Kidney epithelial cell (primary cell): ENCODE data around the gene GAB2. TPM values are rescaled to one million over a fixed set of nuclear protein-coding genes. Genes with fewer than 3 reads are reported as not detected.

Experiments used
- DNase-seq: peaks from one replicate; pipeline ENCODE4 v3.0.0-alpha.2; 2010; ENCODE audit warnings: low read depth
- H3K27me3 ChIP-seq: 2 replicates; pipeline ENCODE4 v1.6.0; 2011; ENCODE audit warnings: low read length; ENCODE audit not compliant: control insufficient read depth, insufficient read depth
- H3K36me3 ChIP-seq: 2 replicates; pipeline ENCODE4 v1.5.1; 2011; ENCODE audit warnings: low read length; ENCODE audit not compliant: control insufficient read depth, insufficient read depth
- H3K4me3 ChIP-seq: 2 replicates; pipeline ENCODE4 v1.5.1; 2011; ENCODE audit warnings: low read depth, mild to moderate bottlenecking, control low read depth, low read length
- total RNA-seq: library from RNA; depleted of rRNA; stranded (reverse); fragments of >200 nt; gene quantifications from 2 replicates; pipeline ENCODE4 v1.2.3, GENCODE V29; 2015
- TF ChIP-seq, protein P1 (sequence below): IDR thresholded peaks from 2 replicates; pipeline ENCODE4 v1.5.1; 2011; ENCODE audit warnings: mild to moderate bottlenecking, moderate library complexity, low read length, control low read depth, inconsistent platforms; ENCODE audit not compliant: insufficient read depth, poor library complexity, severe bottlenecking

The GAB2 gene
- total RNA-seq, 1 donor from 2014 or later, result 13.1 TPM

- Histone ChIP-seq H3K4me3 (no peak overlapping the region), H3K27me3 (no peaks in the 10 kb centered on the region), H3K36me3 (no peaks in the 10 kb centered on the region)
- no peak for DNase-seq
- TF ChIP-seq, protein P1, sequence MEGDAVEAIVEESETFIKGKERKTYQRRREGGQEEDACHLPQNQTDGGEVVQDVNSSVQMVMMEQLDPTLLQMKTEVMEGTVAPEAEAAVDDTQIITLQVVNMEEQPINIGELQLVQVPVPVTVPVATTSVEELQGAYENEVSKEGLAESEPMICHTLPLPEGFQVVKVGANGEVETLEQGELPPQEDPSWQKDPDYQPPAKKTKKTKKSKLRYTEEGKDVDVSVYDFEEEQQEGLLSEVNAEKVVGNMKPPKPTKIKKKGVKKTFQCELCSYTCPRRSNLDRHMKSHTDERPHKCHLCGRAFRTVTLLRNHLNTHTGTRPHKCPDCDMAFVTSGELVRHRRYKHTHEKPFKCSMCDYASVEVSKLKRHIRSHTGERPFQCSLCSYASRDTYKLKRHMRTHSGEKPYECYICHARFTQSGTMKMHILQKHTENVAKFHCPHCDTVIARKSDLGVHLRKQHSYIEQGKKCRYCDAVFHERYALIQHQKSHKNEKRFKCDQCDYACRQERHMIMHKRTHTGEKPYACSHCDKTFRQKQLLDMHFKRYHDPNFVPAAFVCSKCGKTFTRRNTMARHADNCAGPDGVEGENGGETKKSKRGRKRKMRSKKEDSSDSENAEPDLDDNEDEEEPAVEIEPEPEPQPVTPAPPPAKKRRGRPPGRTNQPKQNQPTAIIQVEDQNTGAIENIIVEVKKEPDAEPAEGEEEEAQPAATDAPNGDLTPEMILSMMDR, result no peak
These were observed 124.1 kb downstream of the GAB2 start for GRCh38 chr11:78293536-78293935.

DNA sequence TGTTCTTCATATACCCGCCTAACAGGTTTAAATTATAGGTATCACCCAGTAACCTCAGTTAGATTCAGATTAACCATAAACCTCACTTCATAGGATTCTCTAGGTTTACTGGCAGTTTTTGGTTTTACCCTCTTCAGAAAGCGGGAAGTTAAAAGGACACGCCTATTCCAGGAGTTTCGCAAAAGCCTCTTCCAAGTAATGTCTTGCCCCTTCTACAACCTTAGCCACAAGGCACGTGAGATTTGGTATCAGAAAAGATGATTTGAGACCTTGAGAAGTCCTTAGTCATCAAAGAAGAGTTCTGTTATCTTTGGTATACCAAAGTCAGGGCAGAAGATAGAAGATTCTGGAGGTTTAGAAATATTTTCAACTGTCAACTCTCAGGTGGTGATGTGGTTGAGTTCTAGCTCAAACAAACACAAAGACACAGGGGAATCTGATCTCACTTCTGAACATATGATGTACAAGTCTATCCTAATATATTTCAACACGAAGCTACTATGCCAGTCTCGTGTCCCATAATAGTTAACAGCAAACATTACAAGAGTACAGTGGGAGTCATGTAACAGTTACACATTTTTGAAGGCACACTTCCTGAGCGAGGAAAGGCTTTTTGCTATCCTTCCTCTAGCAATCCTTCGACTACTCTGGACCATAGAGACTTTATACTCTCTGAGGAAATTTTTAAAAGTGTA lies 125.4 kb downstream of the GAB2 start:
- TF ChIP-seq, protein P1, result no peak
- no peaks in the 10 kb centered on the region for H3K27me3 ChIP-seq
- no peaks in the 10 kb centered on the region for H3K36me3 ChIP-seq
- no peak for DNase-seq
- no peak overlapping the region for H3K4me3 ChIP-seq

GRCh38 chr11:78291503-78292108 lies 126.0 kb downstream of the GAB2 start:
- DNase-seq, result no peak
- Histone ChIP-seq H3K27me3 (no peaks in the 10 kb centered on the region), H3K36me3 (no peaks in the 10 kb centered on the region), H3K4me3 (no peak overlapping the region)
- TF ChIP-seq, protein P1, result no peak

GRCh38 chr11:78290293-78291176 lies 127.1 kb downstream of the GAB2 start:
- H3K4me3 ChIP-seq, result no peak overlapping the region
- peak; percentile 57 for DNase-seq
- TF ChIP-seq, protein P1, result no peak
- H3K27me3 ChIP-seq, result no peaks in the 10 kb centered on the region
- H3K36me3 ChIP-seq, result no peaks in the 10 kb centered on the region

- Histone ChIP-seq H3K36me3 (no peaks in the 10 kb centered on the region), H3K4me3 (no peak overlapping the region), H3K27me3 (no peaks in the 10 kb centered on the region)
- TF ChIP-seq, protein P1, result no peak
- no peak for DNase-seq
These were observed 127.9 kb downstream of the GAB2 start for GRCh38 chr11:78289552-78290292.
